OCI-LY7 (cell line): Measurements from ENCODE around the gene CAMSAP2. TPM values are rescaled to one million over a fixed set of nuclear protein-coding genes. Genes with fewer than 3 reads are reported as not detected.

Source experiments
- BruUV-seq: library from RNA; stranded (reverse); fragments of 400-500 nt; replicated peaks from 2 replicates; lab custom pipeline; 2021; lab: Mats Ljungman, UMichigan
- CTCF ChIA-PET: fragments of 300-600 bp; sonication (Branson Sonifier 250); formaldehyde crosslinking; loops from one replicate; lab custom pipeline; 2022; ENCODE audit warnings: antibody characterized with exemption; ENCODE audit not compliant: unreplicated experiment; lab: Charles Lee
- POLR2A ChIA-PET: fragments of 300-600 bp; sonication (Branson Sonifier 250); formaldehyde crosslinking; loops from one replicate; lab custom pipeline; 2022; ENCODE audit warnings: antibody characterized with exemption; lab: Charles Lee
- DNase-seq: peaks from one replicate; pipeline ENCODE4 v3.0.0-alpha.2; 2015; ENCODE audit warnings: low spot score
- H2AFZ ChIP-seq: fragments of 200-600 bp; sonication (generic), shearing (Covaris generic); 2 replicates; pipeline ENCODE4 v1.6.1; 2014; ENCODE audit warnings: mild to moderate bottlenecking, antibody characterized with exemption, low read length, moderate library complexity
- H3K27ac ChIP-seq: fragments of 200-600 bp; sonication (generic); 2 replicates; pipeline ENCODE4 v1.5.1; 2014; ENCODE audit warnings: mixed run types, low read depth, mild to moderate bottlenecking, moderate library complexity, low read length, inconsistent platforms; ENCODE audit not compliant: poor library complexity, severe bottlenecking
- H3K36me3 ChIP-seq: fragments of 200-600 bp; sonication (generic); 2 replicates; pipeline ENCODE4 v1.6.1; 2014; ENCODE audit warnings: mild to moderate bottlenecking, antibody characterized with exemption, low read length, moderate library complexity, mixed read lengths; ENCODE audit not compliant: insufficient read depth
- H3K4me1 ChIP-seq: fragments of 200-600 bp; sonication (generic); 2 replicates; pipeline ENCODE4 v1.5.1; 2014; ENCODE audit warnings: mild to moderate bottlenecking, low read length; ENCODE audit not compliant: insufficient read depth, poor library complexity, severe bottlenecking
- H3K4me2 ChIP-seq: fragments of 200-600 bp; sonication (generic); 2 replicates; pipeline ENCODE4 v1.6.1; 2014; ENCODE audit warnings: mild to moderate bottlenecking, low read length
- H3K4me3 ChIP-seq: fragments of 200-600 bp; sonication (generic); 2 replicates; pipeline ENCODE4 v1.5.1; 2014; ENCODE audit warnings: mild to moderate bottlenecking, low read depth, low read length; ENCODE audit not compliant: poor library complexity, severe bottlenecking
- H3K79me2 ChIP-seq: fragments of 200-600 bp; sonication (generic); 2 replicates; pipeline ENCODE4 v1.6.1; 2016; ENCODE audit warnings: low read depth, mild to moderate bottlenecking, low read length, moderate library complexity, mixed read lengths; ENCODE audit not compliant: insufficient read depth
- H3K9me2 ChIP-seq: fragments of 200-600 bp; sonication (generic); 2 replicates; pipeline ENCODE4 v1.6.1; 2016; ENCODE audit warnings: mild to moderate bottlenecking, low read length, mixed read lengths; ENCODE audit not compliant: insufficient read depth
- H3K9me3 ChIP-seq: fragments of 200-600 bp; sonication (generic); 2 replicates; pipeline ENCODE4 v1.6.1; 2014; ENCODE audit warnings: mild to moderate bottlenecking, mixed run types, low read length, mixed read lengths
- H4K20me1 ChIP-seq: fragments of 200-600 bp; sonication (generic); 2 replicates; pipeline ENCODE4 v1.6.1; 2014; ENCODE audit warnings: mild to moderate bottlenecking, antibody characterized with exemption, low read length, moderate library complexity, mixed read lengths; ENCODE audit not compliant: insufficient read depth
- EZH2phosphoT487 ChIP-seq: fragments of 200-600 bp; sonication (generic); IDR thresholded peaks from 2 replicates; pipeline ENCODE4 v1.6.1; 2018; ENCODE audit warnings: low read depth, borderline replicate concordance, mild to moderate bottlenecking, mixed run types, antibody characterized with exemption, low read length, moderate library complexity, mixed read lengths
- intact Hi-C: fragments of 100-400 bp; cut with micrococcal nuclease; formaldehyde crosslinking; loops from one replicate; pipeline ENCODE4 v1.10.0; 2022; ENCODE audit not compliant: unreplicated experiment
- total RNA-seq, 2 experiments: library from RNA; depleted of rRNA in 1 of 2; stranded (reverse); fragments of >200 nt in 1 of 2; shearing (Covaris generic) in 1 of 2; gene quantifications; 2 replicates each; pipeline ENCODE4 v1.2.3, GENCODE V29; 2014 to 2022
- TF ChIP-seq, protein P1 (sequence below): fragments of 200-600 bp; sonication (generic); conservative IDR thresholded peaks from 2 replicates; pipeline ENCODE4 v1.5.1; 2014; ENCODE audit warnings: mild to moderate bottlenecking, antibody characterized with exemption, low read length, moderate library complexity, mixed read lengths

CAMSAP2 gene
- total RNA-seq, 2 experiments from 2014 or later, result 9.2 to 14.9 TPM

DNA sequence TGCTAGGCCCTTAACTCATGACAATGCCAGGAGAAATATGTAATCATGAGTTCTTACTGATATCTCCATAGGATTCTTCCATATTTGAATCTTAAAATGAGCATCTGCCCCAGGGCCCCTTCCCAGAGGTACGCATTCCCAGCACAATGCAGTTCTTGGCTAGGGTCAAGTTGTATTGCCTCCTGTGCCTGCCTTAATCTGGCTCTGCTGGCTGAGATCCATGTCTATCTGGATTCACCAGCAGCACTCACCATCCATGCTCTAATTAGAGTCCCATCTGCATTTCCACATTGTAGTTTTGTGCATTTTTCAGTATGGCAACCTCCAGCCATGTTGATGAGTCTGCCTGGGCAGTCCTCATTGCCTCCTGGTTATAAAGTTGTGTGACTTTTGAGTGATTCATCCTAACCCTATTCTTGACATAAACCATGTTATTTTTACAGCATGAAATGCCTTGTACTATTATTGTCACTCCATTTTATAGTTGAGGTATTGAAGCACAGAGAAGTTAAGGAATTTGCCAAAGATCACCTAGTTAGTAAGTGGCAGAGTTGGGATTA, 55.9 kb downstream of the CAMSAP2 start:
- H3K9me2 ChIP-seq, result no peaks in the 10 kb centered on the region
- H4K20me1 ChIP-seq, result no peaks in the 10 kb centered on the region
- no peaks in the 10 kb centered on the region for H3K79me2 ChIP-seq
- H2AFZ ChIP-seq, result no peak overlapping the region
- H3K27ac ChIP-seq, result no peak overlapping the region
- no peaks in the 10 kb centered on the region for H3K4me1 ChIP-seq
- TF ChIP-seq, protein P1, sequence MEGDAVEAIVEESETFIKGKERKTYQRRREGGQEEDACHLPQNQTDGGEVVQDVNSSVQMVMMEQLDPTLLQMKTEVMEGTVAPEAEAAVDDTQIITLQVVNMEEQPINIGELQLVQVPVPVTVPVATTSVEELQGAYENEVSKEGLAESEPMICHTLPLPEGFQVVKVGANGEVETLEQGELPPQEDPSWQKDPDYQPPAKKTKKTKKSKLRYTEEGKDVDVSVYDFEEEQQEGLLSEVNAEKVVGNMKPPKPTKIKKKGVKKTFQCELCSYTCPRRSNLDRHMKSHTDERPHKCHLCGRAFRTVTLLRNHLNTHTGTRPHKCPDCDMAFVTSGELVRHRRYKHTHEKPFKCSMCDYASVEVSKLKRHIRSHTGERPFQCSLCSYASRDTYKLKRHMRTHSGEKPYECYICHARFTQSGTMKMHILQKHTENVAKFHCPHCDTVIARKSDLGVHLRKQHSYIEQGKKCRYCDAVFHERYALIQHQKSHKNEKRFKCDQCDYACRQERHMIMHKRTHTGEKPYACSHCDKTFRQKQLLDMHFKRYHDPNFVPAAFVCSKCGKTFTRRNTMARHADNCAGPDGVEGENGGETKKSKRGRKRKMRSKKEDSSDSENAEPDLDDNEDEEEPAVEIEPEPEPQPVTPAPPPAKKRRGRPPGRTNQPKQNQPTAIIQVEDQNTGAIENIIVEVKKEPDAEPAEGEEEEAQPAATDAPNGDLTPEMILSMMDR, result no peak
- TF ChIP-seq EZH2phosphoT487, result no peak
- H3K4me3 ChIP-seq, result no peak overlapping the region
- no peaks in the 10 kb centered on the region; the same call in 1 of the 2 replicates for H3K9me3 ChIP-seq
- intact Hi-C loops, result no loop called here
- 0 out of 2 replicates have a peak, but pooled peaks cover 4% of the 10 kb centered on the region for H3K36me3 ChIP-seq
- CTCF ChIA-PET, result no interaction called here
- DNase-seq, result no peak
- POLR2A ChIA-PET, result interaction anchor here (0.9 kb wide), 1 partner anchor 12 kb away, joined by 3 read pairs; no protein-coding TSS in a partner anchor
- H3K4me2 ChIP-seq, result no peak overlapping the region
- no TSS peak for BruUV-seq

DNA sequence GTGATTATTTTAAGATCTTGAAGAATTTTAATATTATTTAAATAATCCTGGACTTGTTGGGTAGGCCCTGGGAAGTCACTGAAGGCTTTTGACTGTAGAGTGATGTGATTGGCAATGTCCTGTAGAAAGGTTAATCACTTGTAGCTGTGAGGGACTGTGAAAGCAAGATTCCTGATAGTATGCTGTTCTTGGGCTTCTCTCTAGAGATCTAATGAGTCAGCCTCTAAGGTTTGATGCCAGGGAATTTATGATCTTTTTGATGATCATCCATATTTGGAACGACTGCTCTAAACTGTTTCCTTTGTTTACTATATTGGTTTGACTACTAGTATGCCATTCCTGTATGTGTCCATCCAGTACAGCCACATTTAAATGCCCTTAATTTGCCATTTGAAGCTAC, 56.5 kb downstream of the CAMSAP2 start:
- H3K79me2 ChIP-seq, result no peaks in the 10 kb centered on the region
- POLR2A ChIA-PET, result no interaction called here
- H3K36me3 ChIP-seq, result 0 out of 2 replicates have a peak, but pooled peaks cover 4% of the 10 kb centered on the region

More for the DNA sequence above, 56.5 kb downstream of the CAMSAP2 start:
- no peak overlapping the region for H3K4me3 ChIP-seq
- TF ChIP-seq EZH2phosphoT487, result no peak
- TF ChIP-seq, protein P1, result no peak
- H2AFZ ChIP-seq, result no peak overlapping the region
- intact Hi-C loops, result no loop called here
- no peaks in the 10 kb centered on the region for H4K20me1 ChIP-seq
- DNase-seq, result no peak
- H3K9me2 ChIP-seq, result no peaks in the 10 kb centered on the region
- no peaks in the 10 kb centered on the region for H3K4me1 ChIP-seq
- H3K9me3 ChIP-seq, result no peaks in the 10 kb centered on the region; the same call in 1 of the 2 replicates
- no TSS peak for BruUV-seq
- no peak overlapping the region for H3K27ac ChIP-seq
- CTCF ChIA-PET, result no interaction called here
- H3K4me2 ChIP-seq, result no peak overlapping the region
